SK-N-SH treated with all-trans-retinoic acid at 6 μM for 48 hours (cell line): ENCODE measurements around the gene MAP2K6.

Experiments used
- ZFP30 ChIP-seq: fragments of 450-650 bp; formaldehyde crosslinking; IDR thresholded peaks from 2 replicates; pipeline ENCODE4 v1.5.0; 2022; ENCODE audit warnings: mild to moderate bottlenecking, moderate library complexity
- TF ChIP-seq, protein P1 (sequence below): fragments of 250-450 bp; sonication (Bioruptor Pico); IDR thresholded peaks from 2 replicates; pipeline ENCODE4 v1.5.0; 2020; ENCODE audit warnings: mild to moderate bottlenecking, moderate library complexity

GRCh38 chr17:69593716-69594115 is 179.2 kb downstream of the MAP2K6 start:
- TF ChIP-seq ZFP30 (CRISPR knock-in tag): no peak
- TF ChIP-seq, protein P1, sequence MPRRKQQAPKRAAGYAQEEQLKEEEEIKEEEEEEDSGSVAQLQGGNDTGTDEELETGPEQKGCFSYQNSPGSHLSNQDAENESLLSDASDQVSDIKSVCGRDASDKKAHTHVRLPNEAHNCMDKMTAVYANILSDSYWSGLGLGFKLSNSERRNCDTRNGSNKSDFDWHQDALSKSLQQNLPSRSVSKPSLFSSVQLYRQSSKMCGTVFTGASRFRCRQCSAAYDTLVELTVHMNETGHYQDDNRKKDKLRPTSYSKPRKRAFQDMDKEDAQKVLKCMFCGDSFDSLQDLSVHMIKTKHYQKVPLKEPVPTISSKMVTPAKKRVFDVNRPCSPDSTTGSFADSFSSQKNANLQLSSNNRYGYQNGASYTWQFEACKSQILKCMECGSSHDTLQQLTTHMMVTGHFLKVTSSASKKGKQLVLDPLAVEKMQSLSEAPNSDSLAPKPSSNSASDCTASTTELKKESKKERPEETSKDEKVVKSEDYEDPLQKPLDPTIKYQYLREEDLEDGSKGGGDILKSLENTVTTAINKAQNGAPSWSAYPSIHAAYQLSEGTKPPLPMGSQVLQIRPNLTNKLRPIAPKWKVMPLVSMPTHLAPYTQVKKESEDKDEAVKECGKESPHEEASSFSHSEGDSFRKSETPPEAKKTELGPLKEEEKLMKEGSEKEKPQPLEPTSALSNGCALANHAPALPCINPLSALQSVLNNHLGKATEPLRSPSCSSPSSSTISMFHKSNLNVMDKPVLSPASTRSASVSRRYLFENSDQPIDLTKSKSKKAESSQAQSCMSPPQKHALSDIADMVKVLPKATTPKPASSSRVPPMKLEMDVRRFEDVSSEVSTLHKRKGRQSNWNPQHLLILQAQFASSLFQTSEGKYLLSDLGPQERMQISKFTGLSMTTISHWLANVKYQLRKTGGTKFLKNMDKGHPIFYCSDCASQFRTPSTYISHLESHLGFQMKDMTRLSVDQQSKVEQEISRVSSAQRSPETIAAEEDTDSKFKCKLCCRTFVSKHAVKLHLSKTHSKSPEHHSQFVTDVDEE (CRISPR knock-in tag): no peak
